Measurements from ENCODE around the gene PLCG2. TPM values are rescaled to one million over a fixed set of nuclear protein-coding genes. Genes with fewer than 3 reads are reported as not detected.

Gene PLCG2
- total RNA-seq, 6 experiments from 2014 or later = 0.14 to 0.61 (median 0.27) TPM

GRCh38 chr16:81882559-81882958 lies 103.5 kb downstream of the PLCG2 start:
- Mint-ChIP-seq H3K4me1 (ENCODE audit: low read depth) (0 out of 2 replicates have a peak, but pooled peaks cover under 1% of the 10 kb centered on the region), H3K4me3 (no peak overlapping the region), H3K27ac (no peak overlapping the region), H3K9me3 (no peaks in the 10 kb centered on the region), H3K36me3 (ENCODE audit: low read depth) (no peaks in the 10 kb centered on the region), H3K27me3 (ENCODE audit: insufficient read depth) (peaks cover 23% of the 10 kb centered on the region)
- TF ChIP-seq, protein P1, sequence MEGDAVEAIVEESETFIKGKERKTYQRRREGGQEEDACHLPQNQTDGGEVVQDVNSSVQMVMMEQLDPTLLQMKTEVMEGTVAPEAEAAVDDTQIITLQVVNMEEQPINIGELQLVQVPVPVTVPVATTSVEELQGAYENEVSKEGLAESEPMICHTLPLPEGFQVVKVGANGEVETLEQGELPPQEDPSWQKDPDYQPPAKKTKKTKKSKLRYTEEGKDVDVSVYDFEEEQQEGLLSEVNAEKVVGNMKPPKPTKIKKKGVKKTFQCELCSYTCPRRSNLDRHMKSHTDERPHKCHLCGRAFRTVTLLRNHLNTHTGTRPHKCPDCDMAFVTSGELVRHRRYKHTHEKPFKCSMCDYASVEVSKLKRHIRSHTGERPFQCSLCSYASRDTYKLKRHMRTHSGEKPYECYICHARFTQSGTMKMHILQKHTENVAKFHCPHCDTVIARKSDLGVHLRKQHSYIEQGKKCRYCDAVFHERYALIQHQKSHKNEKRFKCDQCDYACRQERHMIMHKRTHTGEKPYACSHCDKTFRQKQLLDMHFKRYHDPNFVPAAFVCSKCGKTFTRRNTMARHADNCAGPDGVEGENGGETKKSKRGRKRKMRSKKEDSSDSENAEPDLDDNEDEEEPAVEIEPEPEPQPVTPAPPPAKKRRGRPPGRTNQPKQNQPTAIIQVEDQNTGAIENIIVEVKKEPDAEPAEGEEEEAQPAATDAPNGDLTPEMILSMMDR (IDR thresholded peaks at IDR 0.05) = no peak
- no peak for DNase-seq

GRCh38 chr16:81883235-81883634 lies 104.1 kb downstream of the PLCG2 start:
- 0 out of 2 replicates have a peak, but pooled peaks cover 5% of the 10 kb centered on the region for H3K4me1 Mint-ChIP-seq (ENCODE audit: low read depth)
- TF ChIP-seq, protein P1 (IDR thresholded peaks at IDR 0.05) = no peak
- H3K27ac Mint-ChIP-seq = no peak overlapping the region
- no peaks in the 10 kb centered on the region for H3K9me3 Mint-ChIP-seq
- no peak overlapping the region for H3K4me3 Mint-ChIP-seq
- H3K36me3 Mint-ChIP-seq (ENCODE audit: low read depth) = no peaks in the 10 kb centered on the region
- peaks cover 21% of the 10 kb centered on the region for H3K27me3 Mint-ChIP-seq (ENCODE audit: insufficient read depth)
- no peak for DNase-seq

GRCh38 chr16:81885976-81886586 lies 107.0 kb downstream of the PLCG2 start:
- Mint-ChIP-seq H3K4me1 (ENCODE audit: low read depth) (0 out of 2 replicates have a peak, but pooled peaks cover 5% of the 10 kb centered on the region), H3K27me3 (ENCODE audit: insufficient read depth) (peaks cover 14% of the 10 kb centered on the region), H3K9me3 (no peaks in the 10 kb centered on the region), H3K4me3 (no peak overlapping the region), H3K36me3 (ENCODE audit: low read depth) (no peaks in the 10 kb centered on the region), H3K27ac (no peak overlapping the region)
- TF ChIP-seq, protein P1 (IDR thresholded peaks at IDR 0.05) = peak; percentile 88
- no peak for DNase-seq

DNA sequence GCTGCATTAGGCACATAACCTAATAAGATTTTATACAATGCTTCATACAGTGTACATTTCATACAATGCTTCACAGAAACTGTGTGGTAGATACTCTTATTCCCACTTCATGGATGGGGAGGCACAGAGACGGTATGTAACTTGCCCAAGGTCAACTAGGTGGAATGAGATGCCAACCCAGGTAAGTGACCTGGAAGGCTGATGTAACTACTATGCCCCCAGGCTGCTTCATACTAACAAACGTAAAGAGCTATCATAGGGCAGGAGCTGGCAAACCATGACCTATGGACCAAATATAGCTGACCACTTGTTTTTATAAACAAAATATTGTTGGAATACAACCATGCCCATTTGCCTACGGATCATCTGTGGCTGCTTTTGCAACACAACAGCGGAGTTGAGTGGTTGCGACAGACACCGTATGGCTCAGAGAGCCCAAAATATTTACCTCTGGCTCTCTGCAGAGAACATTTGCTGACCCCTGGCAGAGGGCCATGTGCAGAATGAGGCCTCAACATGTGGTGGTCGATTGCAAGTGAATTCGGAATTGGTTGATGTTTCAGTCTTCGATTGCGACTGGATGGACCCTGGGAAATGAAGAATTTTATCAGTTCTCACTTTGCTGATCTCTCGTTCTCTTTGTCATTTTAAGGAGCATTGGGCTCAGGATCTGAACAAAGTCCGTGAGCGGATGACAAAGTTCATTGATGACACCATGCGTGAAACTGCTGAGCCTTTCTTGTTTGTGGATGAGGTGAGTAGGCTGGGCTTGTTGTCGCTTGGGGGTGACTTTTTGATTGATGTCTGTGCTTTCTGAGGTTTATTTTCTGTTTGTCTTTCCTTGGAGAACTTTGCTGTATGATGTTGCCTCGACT lies 109.7 kb downstream of the PLCG2 start:
- Mint-ChIP-seq H3K4me3 (no peak overlapping the region), H3K27me3 (ENCODE audit: insufficient read depth) (peaks cover 23% of the 10 kb centered on the region), H3K9me3 (no peaks in the 10 kb centered on the region), H3K36me3 (ENCODE audit: low read depth) (no peaks in the 10 kb centered on the region), H3K4me1 (ENCODE audit: low read depth) (0 out of 2 replicates have a peak, but pooled peaks cover 5% of the 10 kb centered on the region), H3K27ac (no peak overlapping the region)
- DNase-seq = no peak
- TF ChIP-seq, protein P1 (IDR thresholded peaks at IDR 0.05) = no peak

DNA sequence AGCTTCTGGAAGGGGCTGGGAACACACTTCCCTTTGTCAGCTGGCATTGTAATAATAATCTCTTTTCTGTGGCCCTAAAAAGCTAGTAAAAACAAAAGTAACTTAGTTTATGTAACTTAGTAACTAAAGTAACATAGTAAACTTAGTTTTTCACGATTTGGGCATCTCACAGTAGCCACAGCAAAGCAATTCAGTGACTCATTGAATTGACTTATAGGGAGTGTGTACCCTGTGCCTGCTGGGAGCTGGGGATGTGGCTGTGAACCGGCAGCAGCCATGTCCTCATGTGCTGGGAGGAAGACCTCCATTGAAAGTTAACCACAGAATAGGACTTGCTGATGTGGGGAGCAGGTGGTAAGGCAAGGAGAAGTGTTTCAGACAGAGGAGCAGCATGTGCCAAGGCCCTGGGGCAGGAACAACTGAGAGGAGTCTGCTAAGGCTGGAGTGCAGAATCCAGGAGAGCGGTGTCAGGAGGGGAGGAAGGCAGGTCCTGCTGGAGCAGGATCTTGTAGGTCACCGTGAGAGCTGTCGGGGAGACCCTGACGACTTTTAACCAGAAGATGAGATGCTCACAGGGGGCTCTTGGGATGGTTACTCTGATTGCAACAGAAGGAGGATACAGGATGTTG lies 112.8 kb downstream of the PLCG2 start:
- Mint-ChIP-seq H3K4me3 (no peak overlapping the region), H3K36me3 (ENCODE audit: low read depth) (no peaks in the 10 kb centered on the region), H3K27me3 (ENCODE audit: insufficient read depth) (peaks cover 27% of the 10 kb centered on the region), H3K9me3 (no peaks in the 10 kb centered on the region), H3K4me1 (ENCODE audit: low read depth) (0 out of 2 replicates have a peak, but pooled peaks cover 5% of the 10 kb centered on the region), H3K27ac (no peak overlapping the region; the same call in 1 of the 2 replicates)
- TF ChIP-seq, protein P1 (IDR thresholded peaks at IDR 0.05) = no peak
- DNase-seq = peak; percentile 20
